Stimulated activated CD8-positive, alpha-beta memory T cell treated with anti-CD3 and anti-CD28 coated beads, Interleukin-15, amount 100 ng/mL, for 24 hours (primary cell): ENCODE measurements around the gene PRKN.

ENCODE experiments used
- DNase-seq: peaks from one replicate; pipeline ENCODE4 v3.0.0-alpha.2; 2020; ENCODE audit warnings: low read depth

Gene PRKN

DNA sequence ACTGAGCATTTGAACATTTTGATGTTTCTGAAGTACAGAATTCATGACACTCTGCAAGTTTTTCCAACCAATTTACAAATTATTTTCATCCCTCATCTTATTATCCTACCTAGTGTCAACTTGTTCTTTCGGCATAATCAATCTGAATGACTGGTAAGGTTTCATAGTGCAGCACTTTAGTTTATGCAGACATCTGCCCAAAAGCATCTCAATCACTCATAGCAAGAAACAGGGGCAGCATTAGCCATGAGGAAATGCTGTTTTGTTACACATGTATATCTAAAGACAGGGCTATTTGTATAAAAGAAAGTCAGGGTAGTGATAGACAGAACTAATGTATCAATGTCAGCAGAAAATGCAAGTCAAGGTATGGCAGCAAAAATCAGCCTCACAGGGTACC is 1075.6 kb downstream of the PRKN start:
- no peak for DNase-seq

DNA sequence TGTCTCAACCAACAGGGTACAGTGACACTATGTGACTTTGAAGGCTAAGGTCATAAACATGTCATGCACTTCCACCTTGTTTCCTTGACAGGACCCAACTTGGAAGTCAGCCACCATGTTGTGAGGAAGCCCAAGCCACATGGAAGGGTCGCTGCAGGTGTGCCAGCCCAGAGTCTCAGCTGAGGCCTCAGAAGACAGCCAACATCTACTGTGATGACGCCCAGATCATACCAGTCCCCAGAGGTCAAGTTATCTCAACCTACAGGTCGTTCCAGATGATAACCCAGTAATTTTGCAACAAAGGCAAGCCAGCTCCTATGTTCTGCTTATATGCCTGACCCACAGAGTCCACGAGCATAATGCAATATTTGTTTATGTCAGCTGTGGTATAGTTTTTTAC is 1077.7 kb downstream of the PRKN start:
- DNase-seq, result no peak

DNA sequence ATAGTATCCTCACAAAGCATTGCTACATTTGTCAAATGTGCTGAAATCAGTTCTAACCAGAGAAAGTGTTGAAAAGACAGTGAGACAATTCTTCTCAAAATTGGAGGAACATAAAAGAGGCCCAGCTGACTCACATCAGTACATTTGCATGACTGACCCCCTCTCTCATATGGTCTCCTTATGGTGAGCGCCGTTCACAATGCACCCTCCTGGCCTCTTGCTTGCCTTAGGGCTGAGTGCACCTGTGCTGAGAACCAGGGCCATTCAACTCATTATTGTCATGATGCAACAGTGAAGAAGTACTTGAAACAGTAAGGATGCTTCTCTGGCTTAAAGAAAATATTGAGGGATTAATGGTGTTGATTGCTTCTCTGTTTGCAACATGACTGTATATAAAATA is 1078.5 kb downstream of the PRKN start:
- DNase-seq, result no peak

DNA sequence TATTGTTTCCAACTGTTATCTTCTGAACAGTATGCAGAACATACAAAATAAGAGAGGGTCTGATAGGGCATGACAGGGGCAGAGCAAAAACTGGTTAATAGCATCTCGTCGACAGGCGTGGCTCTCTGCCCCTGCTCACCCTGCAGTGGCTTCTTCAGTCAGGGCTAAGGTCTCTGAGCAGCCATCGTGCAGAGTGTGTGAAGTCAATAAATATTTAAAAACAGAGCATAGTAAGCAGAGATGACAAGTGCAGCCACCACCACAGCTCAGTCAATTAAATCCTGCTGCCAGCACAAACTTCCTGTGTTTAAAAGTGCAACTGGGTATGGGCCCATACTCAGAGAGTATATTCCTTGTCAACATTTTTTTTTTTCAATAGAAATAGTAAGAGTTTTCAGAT is 1080.3 kb downstream of the PRKN start:
- DNase-seq, result no peak

DNA sequence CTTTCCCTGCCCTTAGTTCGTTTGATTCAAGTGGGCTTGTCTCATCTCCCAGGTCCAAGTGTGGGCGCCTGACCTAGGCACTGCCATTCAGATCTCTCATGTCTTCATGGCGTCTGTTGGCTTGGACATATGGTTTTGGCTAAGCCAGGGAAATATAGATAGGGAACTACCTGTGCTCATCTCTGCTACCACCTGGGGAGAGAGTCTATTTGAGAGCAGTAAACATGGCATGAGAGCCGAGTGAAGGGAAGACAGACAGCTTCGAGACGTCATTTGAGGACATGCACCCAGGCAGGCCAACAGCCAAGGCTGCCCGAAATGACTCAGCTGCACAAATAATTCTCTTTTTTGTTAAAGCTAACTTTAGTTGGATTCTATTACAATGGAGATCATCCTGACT is 1083.0 kb downstream of the PRKN start:
- no peak for DNase-seq

DNA sequence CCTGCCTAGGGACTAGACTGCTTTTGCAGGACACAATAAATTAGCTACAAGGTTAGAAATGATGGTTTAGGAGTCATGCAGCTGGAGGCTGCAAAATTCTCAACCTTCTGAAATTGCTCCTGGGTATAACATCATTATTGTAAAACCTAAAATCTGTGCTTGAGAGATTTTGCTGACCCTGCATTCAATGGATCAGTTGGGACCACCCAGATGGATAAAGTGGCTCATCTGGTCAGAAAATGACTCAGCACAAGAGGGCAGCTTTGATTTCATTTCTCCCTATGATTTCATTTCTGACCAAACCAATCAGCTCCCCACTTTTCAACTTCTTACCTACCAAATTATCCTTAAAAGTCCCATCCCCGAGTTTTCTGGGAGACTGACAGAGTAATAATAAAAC is 1086.4 kb downstream of the PRKN start:
- DNase-seq, result no peak

DNA sequence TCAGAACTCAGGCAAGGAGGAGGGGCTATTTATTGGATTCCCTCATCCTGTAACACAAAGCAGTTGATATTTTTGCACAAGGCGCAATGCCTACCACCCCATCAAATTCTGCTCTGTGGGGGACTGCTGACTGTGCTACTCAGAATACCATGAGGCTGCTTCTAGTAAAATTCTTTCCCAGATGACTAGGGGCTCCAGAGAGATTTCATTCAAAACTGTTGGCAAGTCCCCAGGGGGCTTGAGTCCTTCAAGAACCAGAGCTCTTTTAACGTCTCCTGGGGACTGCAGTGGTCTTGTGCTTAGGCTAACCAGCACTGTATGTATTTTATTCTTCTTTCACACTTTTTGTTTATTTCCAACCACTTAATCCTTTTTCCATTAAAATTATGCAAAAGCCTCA is 1087.8 kb downstream of the PRKN start:
- DNase-seq, result no peak

DNA sequence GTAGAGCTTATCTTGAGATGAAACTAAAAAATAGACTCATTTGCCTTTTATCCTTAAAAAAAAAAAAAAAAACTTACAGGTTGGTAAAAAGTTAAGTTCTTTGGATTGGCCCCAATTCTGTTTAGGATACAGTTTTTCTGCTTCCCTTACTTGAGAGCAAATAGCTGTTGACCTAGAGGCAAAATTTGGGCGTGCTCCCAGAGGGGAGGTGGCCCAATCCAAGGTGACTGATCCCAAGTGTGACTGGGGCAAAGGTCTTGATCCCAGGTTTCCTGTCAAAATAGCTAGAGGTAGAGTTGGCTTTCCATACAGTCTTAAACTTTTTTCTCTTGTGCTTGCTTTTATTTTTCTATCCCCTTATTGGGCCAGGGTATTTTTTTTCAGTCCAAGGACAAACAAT is 1089.9 kb downstream of the PRKN start:
- DNase-seq, result no peak

DNA sequence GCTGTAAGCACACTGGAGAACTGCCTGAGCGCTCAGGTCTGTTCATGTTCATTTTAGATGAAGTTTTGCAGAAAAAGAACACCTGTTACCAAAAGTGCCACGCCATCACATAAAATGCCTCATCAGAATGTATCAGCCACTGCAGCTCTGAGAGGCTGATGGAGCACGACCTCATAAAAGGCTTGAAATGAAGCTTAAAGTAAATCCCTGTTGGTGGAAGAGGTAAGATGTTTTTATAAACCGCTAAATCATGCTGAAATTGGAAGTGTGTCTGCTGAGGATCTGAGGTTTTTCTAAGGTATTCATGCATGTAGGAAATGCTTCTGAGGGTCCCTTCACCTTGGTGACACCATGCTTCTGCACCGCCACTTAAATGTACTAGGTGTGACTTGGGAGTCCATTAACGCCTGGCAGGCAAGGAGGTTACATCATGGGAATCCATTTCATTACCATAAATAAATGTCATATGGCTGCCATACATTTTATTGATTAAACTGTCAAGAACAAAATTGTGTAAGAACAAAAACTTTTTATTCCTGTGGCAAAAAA is 1090.6 kb downstream of the PRKN start:
- no peak for DNase-seq

DNA sequence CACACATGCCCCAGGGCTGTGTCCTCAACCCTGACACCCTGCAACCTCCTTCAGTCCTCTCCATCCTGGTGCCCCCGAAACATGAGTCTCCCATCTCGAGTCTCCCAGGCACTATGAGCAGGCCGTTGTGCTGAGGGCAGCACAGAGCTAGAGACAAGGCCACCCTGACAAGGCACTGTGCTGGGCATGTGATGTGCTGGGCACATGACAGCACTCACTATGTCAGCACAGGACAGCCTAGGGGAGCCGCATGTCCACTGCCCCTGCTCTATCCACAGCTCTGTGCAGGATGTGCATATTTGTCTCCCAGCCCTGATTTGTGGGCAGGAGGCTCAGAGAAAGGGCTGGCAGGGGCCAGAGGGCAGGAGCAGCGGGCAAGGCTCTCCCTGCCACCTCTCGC is 1091.6 kb downstream of the PRKN start:
- no peak for DNase-seq

DNA sequence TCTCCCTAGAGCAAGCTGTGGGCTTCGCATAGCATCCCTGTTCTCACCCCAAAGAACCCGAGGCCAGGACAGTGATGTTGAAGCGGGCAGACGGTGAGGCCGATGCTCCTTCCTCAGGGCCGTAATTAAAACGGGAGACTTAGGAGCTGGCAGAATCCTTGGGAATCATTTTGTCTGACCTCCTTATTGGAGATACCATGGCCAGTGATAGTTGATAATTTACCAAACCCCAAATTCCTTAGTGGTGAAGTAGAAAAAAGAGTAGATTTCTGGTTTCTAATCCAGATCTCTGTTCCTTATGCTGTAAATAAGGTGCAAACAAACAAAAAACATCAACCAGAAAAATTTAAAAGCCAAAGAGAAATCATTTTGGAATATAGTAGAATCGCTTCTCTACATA is 1092.7 kb downstream of the PRKN start:
- DNase-seq, result no peak

DNA sequence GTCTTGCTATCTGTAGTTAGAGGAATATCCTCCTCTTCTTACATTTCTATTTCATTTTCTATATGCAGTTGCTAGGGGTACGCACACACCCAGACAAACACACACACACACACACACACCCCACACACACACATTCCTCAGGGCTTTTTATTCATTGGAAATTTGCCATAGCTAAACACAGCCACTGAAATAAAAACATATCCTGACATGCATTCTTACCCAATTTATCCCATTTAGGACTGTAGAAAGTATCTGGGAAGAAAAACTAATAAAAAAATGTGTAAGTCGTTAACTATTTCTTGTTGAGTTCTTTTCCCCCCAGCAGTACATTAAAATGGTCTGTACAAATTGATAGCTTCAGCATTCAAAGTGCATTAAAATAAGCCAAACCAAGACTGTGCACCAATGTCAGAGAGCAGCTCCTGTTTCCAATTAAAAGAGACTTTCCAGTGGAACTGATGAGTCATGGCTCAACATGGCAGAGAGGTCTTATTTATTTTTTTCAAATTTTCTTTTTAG is 1095.8 kb downstream of the PRKN start:
- DNase-seq, result no peak

DNA sequence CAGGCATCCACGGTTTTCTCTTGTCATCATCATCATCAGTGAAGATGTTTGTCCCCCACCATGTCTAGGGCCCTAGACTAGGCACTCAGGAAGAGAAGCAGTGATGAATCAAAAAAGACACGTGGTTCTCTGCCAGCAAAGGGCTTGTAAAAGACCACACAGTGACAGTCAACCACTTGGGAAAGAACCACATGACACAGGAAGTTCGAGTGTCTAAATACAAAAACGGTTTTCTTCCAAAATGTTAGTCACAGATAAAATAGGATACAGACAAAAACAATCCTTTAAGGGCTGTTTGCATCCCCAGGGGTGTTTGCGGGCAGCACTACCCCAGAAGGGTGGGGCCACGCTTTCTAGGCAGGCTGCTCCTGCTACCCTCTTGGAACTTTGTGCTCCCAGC is 1096.9 kb downstream of the PRKN start:
- no peak for DNase-seq

DNA sequence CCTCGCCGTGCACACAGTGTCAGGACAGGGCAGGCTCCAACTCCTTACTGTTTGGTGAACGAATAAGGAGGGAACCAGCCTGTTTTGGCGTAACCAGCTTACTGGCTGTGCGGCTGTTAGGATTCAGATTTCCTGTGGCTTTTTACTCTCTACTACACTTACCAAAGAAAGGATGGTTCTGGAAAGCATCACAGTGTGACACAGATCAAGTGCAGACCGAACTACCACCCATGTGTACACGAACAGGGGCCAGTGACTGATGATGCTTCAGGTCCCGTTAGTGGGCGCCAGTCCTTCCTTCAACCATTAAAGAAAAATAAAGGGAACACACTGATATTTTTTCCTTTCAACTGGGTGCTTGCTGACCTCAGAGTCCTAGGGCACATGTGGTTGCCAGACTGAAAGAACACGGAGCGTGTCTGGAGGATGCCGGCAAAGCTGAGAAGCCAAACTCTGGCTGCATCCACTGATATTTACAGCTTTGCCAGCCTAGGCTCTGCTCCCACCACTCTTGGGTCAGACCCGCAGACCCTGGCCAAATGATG is 1101.4 kb downstream of the PRKN start:
- DNase-seq, result no peak

DNA sequence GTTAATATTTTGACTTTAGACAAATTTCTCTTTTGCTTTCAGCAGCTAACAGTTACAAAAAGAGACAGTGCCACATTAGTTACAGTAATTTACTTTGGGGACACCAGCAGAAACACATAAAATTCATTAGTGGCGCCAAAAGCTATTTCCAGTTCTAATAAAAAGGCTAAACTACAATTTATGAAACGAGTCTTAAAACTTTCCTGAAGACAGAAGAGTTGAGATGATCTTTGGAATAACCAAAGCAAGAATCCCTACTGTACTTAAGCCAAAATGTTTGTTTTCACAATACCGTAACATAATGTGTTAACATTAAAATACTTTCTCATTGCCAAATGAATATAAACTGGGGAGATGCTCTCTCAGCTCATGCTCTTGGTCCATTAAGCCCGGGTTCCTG is 1103.5 kb downstream of the PRKN start:
- no peak for DNase-seq

DNA sequence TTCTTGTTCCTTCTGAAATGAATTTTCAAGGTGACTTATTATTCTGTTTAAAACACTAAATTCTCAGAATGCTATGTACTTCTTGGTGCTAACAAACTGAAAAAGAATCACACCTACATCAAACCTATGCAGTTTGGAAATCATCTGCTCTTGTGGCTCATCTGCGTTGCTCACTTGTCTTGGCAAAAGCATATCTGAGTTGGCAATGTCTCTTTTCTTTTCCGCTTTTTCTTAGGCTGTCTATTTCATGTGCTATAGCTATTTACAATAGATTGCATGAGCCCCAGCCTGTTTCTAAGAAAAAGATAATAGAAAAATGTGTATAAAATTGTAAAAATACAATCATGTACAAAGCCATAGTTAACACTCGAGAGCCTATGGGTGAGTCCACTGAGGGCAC is 1104.8 kb downstream of the PRKN start:
- DNase-seq, result no peak

DNA sequence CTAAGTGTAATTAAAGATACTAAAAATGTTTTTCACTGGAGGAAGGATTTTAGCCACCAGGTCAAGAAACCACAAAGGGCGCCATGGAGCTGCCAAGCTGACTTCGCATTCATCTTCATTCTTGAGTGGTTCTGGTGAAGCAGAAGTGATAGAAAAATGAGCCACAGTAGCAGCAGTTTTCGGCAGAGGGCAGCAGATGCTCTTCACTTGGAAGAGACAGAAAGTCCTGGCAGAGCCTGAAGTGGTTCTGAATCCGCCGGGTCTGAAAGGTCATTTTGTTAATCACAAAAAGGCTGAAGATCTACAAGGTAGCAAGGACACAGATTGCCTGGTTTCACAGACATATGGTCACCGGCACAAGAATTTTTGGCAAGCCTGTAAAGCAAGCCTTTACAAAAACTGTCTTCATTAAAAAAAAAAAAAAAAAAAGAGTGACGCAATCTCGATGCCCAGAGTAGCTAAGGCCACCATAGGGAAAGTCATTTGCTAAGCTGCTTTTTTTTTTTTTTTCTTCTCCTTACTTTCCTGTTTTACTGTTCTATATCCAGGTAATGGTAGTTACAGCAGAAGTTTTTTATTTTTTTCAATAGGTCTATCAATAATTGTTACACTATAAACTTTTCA is 1108.6 kb downstream of the PRKN start:
- DNase-seq, result no peak

DNA sequence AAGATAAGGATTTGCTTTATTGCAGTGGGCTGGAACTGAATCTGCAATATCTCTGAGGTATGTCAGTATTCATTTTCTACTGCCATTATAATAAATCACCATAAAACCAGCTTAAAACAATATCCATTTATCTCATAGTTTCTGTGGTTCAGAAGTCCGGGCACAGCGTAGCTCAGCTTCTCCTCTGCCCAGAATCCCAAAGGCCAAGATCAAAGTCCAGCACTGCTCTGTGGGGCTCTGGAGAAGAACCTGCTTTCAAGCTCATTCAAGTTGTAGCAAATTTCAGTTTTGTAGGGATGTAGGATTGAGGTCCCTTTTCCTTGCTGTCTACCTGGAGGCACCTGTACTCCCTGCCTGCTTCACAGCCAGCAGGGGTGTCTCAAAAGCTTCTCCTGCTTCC is 1113.9 kb downstream of the PRKN start:
- no peak for DNase-seq

DNA sequence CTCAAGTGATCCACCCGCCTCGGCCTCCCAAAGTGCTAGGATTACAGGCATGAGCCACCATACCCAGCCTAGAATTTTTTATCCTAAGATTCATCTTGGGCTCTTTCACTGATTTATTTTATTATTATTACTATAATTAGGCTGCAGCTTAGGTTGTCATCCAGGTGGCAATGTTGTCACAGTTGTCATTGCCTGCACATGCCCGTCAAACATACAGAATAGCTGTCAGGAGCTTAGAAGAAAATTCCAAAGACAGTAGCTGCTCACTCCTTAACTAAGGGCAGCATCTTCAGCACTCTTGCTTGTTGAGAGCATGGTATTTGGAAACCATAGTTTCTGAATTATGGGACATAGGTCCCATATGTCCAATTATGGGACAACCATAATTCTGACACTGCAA is 1118.8 kb downstream of the PRKN start:
- no peak for DNase-seq

DNA sequence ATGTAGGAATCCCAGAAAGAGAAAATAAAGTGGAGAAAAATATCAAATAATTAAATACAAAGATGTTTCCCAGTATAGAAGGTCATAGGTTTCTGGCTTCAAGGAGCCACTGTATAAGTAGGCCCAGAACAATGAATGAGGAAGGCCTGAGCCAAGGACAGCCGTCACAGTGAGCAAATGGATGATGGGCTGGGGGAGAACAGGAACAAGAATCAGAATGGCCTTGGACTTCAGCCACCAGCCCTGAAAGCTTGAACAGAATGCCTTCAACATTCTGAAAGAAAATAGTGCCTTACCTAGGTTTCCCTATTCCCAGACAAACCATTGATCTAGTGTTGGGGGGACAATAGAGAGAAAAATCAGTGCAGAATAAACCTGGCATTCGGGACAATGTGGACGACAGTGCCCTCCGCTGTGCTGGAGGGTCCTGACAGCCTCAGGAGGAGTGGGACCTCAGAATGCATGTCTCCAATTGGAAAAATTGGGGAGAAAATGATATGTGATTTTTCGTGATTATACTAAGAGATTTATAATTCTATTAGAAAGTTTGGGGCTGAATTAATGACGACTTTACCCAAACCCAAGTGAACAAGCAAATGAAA is 1119.8 kb downstream of the PRKN start:
- DNase-seq, result no peak

DNA sequence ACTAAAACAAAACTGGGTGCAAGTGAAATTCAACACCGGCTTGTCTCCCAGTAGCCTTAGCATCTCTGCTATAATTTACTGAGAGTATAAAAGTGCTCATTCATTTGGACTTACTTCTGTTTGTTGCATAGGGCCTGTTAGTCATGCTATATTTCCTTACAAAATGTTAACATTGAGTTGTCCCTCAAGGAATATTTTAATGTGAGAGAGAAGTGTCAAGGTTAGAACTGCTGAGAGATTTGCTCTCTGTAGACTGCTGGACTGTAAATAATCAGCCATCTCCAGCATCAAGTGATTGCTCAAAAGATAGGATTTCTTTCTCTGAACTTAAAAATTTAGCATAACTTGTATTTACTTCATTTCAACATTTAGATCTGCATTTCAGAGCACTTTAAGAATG is 1125.2 kb downstream of the PRKN start:
- DNase-seq, result no peak

DNA sequence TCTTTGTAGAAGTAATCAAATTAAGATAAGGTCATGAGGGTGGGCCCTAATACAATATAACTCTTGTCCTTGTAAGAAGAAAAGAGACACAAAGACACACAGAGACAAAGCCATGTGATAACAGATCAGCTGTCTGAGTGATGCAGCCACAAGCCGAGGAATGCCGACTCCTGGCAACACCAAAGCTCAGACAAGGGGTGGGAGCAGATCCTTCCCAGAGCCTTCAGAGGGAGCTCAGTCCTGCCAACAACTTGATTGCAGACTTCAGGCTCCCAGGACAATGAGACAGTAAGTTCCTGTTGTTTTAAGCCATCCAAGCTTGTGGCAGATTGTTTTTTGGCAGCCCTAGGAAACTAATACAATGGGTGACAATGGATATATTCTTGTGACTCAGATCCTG is 1128.7 kb downstream of the PRKN start:
- no peak for DNase-seq

DNA sequence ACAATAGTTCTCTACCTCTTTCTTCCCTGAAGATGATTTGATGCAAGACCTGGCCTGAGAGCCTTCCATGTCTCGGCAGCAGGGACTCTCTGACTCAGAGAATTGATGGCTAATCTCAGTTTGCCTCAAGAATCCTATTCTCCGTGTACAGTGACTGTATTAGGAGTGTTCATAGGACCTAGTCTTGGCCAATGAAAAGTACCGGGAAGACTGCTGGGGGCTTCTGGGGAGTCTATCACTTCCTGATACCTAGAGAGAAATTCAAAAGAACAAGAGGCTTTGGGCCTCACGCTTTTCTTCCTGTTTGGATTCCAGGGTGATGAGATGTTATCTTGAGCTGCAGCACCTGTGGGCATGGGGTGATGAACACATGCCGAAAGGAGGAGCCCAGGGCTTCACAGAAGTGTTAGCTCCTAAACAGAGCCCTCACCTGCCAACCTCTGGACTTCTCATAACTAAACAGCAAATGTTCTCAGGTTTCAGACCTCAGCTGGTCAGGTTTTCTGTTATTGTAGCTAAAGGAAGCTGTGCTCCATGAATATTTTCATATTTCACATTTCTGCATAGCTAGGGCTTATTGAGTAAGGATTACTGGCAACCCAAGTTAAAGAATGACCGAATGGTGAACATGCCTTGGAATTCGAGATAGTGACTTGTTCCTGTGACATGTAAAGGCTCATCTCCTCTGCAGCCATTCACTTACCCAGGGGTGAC is 1130.6 kb downstream of the PRKN start:
- no peak for DNase-seq
